GM12865 (cell line): ENCODE measurements around the gene ROBO3.

Source experiments
- DNase-seq: peaks from one replicate; pipeline ENCODE4 v3.0.0; 2010; ENCODE audit warnings: low read depth
- H3K4me3 ChIP-seq: 2 replicates; pipeline ENCODE4 v1.5.1; 2011; ENCODE audit warnings: mild to moderate bottlenecking, low read depth, low read length, control low read depth
- TF ChIP-seq, protein P1 (sequence below): IDR thresholded peaks from 2 replicates; pipeline ENCODE4 v1.5.1; 2011; ENCODE audit warnings: low read length, control low read depth, low read depth, inconsistent platforms; ENCODE audit not compliant: insufficient read depth; ENCODE audit errors: missing control alignments

ROBO3 gene

DNA sequence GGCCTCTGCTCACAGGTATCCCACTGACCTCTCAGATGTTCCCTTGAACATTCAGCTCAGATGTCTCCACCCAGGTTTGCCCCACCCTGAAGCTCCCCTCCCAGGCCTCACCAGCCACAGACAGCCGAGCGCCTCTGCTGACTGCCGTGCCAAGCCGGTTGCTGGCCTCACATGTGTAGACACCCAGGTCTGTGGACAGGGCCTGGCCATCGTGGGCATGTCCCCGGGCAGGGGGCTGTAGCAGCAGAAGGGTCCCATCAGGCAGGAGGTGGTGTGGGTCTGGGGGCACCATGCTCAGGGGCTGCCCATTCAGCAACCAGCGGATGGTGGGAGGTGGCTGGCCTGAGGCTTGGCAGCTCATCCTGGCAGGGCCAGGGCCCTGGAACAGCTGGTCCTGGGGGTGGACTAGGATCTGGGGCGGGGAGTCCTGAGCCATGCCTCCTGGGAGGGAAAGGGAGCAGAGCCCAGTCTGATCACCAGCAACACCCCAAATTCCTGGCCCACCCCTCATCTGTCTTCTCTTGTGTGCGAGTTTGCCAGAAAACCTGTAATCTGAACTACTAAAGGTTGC is 31.7 kb downstream of the ROBO3 start:
- DNase-seq, result no peak
- TF ChIP-seq, protein P1, sequence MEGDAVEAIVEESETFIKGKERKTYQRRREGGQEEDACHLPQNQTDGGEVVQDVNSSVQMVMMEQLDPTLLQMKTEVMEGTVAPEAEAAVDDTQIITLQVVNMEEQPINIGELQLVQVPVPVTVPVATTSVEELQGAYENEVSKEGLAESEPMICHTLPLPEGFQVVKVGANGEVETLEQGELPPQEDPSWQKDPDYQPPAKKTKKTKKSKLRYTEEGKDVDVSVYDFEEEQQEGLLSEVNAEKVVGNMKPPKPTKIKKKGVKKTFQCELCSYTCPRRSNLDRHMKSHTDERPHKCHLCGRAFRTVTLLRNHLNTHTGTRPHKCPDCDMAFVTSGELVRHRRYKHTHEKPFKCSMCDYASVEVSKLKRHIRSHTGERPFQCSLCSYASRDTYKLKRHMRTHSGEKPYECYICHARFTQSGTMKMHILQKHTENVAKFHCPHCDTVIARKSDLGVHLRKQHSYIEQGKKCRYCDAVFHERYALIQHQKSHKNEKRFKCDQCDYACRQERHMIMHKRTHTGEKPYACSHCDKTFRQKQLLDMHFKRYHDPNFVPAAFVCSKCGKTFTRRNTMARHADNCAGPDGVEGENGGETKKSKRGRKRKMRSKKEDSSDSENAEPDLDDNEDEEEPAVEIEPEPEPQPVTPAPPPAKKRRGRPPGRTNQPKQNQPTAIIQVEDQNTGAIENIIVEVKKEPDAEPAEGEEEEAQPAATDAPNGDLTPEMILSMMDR, result no peak
- no peak overlapping the region for H3K4me3 ChIP-seq

DNA sequence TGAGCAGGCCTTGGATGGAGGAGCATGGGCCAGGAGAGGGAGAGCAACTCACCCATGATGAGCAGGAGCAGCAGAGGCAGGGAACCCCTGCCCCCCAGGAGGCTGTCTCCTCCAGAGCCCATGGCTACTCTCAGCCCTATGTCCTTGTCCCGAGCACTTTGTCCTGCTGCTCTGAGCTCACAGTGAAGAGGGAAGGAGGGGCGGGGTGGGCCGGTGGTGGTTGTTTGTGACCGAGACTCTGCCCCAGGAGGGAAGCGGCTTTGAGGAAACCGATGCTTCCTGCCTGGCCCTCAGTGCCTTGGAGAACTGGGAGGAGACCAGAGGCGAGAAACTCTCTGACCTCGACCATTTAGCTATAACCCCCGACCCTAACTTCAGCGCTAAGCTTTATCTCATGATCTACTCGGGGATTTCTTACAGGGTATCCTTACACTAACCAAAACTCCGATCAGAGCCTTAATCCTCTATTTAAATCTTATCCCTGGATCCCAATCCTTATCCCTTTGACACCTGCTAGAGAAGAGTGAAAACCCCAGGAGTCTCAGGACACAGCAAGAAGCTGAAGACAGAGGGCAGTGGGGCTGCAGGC is 32.5 kb downstream of the ROBO3 start, which contains the start of gene ROBO4:
TSS of gene ROBO4 (minus strand) at position 192 of the 589 bp plus-strand sequence. CDS start at position 122, 70 bp downstream.
- TF ChIP-seq, protein P1, result no peak
- H3K4me3 ChIP-seq, result no peak within 1 kb of the TSS
- DNase-seq, result no peak

DNA sequence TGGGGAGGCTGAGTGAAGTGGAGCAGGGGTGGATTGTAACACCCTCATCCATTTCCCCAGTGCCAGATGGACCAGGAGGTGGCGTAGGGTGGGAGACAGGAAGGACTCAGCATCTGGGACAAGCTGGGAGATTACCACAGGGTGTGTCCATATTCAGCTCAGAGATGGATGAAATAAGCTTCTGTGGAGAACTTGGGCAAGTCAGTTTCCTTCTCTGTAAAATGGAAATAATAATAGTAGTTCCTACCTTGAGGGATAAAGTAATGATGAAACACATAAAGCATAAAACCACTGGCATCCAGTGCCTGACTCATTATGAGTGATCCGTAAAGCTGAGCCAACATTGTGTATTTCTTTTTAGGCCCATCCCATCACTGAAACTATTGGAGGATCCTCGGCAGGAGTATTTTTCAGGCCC is 33.0 kb downstream of the ROBO3 start:
- TF ChIP-seq, protein P1, result no peak
- DNase-seq, result no peak
- no peak overlapping the region for H3K4me3 ChIP-seq

DNA sequence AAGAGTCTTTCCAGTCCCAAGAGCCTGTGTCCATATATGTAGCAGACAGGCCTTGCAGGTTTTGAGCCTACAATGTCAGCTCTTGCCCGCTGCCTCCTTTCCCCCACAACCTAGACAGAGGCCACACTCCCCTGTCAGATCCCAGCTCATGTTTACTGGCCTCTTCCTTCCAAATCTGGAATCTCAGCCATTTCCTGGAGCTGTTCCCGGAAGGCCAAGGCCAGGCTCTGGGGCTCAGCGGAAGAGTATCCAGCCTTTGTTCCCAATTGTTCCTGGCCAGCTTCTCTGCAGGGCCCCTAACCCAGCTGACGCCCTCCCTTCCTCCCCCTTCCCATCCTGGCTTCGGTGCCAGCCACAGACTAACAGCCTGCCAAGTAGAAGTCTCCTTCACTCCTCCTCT is 33.5 kb downstream of the ROBO3 start:
- TF ChIP-seq, protein P1, result no peak
- H3K4me3 ChIP-seq, result no peak overlapping the region
- DNase-seq, result no peak

DNA sequence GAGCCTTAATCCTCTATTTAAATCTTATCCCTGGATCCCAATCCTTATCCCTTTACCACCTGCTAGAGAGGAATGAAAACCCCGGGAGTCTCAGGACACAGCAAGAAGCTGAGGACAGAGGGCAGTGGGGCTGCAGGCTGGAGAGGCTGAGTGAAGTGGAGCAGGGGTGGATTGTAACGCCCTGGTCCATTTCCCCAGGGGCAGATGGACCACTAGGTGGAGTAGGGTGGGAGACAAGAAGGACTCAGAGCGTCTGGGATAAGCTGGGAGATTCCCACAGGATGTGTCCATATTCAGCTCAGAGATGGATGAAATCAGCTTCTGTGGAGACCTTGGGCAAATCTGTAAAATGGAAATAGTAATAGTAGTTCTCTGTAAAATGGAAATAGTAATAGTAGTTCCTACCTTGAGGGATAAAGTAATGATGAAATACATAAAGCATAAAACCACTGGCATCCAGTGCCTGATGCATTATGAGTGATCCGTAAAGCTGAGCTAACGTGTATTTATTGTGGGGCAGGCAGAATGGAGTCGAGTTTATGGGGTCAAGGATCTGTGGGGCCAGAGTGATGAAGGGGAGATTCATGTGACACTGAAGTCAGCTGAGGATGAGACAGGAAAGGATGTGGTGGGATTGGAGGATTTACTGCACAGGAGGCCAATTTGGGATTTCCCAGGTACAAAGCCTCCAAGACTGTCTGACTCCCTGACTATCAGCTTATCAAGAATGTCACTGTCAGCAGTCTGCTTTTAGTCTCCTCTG is 34.3 kb downstream of the ROBO3 start:
- no peak for DNase-seq
- TF ChIP-seq, protein P1, result no peak
- no peak overlapping the region for H3K4me3 ChIP-seq

DNA sequence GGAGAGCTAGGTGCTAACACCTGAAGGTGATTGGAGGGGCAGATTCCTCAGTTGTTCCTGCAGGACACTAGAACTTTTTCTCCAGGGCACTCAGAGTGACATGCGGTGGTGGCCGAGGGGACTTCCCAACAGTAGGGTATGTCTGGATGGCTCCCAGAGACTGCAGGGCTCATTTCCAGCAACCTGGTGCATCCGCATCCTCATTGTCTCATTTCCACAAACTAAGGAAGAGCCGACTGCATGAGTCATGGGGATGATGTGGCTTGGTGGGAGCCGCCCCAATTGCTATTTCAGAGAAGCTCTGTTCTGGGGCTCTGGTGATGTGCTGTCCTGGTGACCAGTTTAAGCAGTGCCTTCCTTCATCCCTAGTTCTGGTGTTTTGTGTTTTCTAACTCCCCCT is 35.2 kb downstream of the ROBO3 start:
- no peak overlapping the region for H3K4me3 ChIP-seq
- DNase-seq, result no peak
- TF ChIP-seq, protein P1, result no peak
